KMS-11 (cell line): ENCODE data around the gene RUBCNL.

Experiments used
- H2AFZ ChIP-seq: fragments of 200-600 bp; sonication (generic); 2 replicates; pipeline ENCODE4 v1.6.1; 2016; ENCODE audit warnings: antibody characterized with exemption, mixed run types, low read depth
- H3K27ac ChIP-seq: fragments of 200-600 bp; sonication (generic); 2 replicates; pipeline ENCODE4 v1.6.1; 2016; ENCODE audit warnings: mild to moderate bottlenecking, mixed run types
- H3K27me3 ChIP-seq: fragments of 200-600 bp; sonication (generic); 2 replicates; pipeline ENCODE4 v1.6.1; 2017; ENCODE audit warnings: mild to moderate bottlenecking, low read depth, mixed run types, moderate library complexity; ENCODE audit not compliant: insufficient read depth
- H3K36me3 ChIP-seq: fragments of 200-600 bp; sonication (generic); 2 replicates; pipeline ENCODE4 v1.6.1; 2017; ENCODE audit warnings: mild to moderate bottlenecking, mixed run types; ENCODE audit not compliant: insufficient read depth
- H3K4me1 ChIP-seq: fragments of 200-600 bp; sonication (generic); 2 replicates; pipeline ENCODE4 v1.6.1; 2016; ENCODE audit warnings: mild to moderate bottlenecking, low read depth, mixed run types; ENCODE audit not compliant: poor library complexity, severe bottlenecking
- H3K4me2 ChIP-seq: fragments of 200-600 bp; sonication (generic); 2 replicates; pipeline ENCODE4 v1.7.0; 2016; ENCODE audit warnings: mild to moderate bottlenecking, mixed run types
- H3K4me3 ChIP-seq: fragments of 200-600 bp; sonication (generic); IDR thresholded peaks from 2 replicates; pipeline ENCODE4 v1.6.1; 2017; ENCODE audit warnings: low read depth, low read length, mixed read lengths; ENCODE audit not compliant: insufficient read depth
- H3K79me2 ChIP-seq: fragments of 200-600 bp; sonication (generic); 2 replicates; pipeline ENCODE4 v1.6.1; 2016; ENCODE audit warnings: low read depth, mixed run types; ENCODE audit not compliant: insufficient read depth
- H3K9ac ChIP-seq: fragments of 200-600 bp; sonication (generic); 2 replicates; pipeline ENCODE4 v1.6.1; 2016; ENCODE audit warnings: mild to moderate bottlenecking, mixed run types
- H4K20me1 ChIP-seq: fragments of 200-600 bp; sonication (generic); 2 replicates; pipeline ENCODE4 v1.6.1; 2016; ENCODE audit warnings: mild to moderate bottlenecking, mixed run types; ENCODE audit not compliant: insufficient read depth
- CTCF ChIP-seq: fragments of 200-600 bp; sonication (generic); conservative IDR thresholded peaks from 2 replicates; pipeline ENCODE4 v1.6.1; 2017; ENCODE audit warnings: low read depth, mild to moderate bottlenecking, antibody characterized with exemption, low read length, moderate library complexity, mixed read lengths

The RUBCNL gene

GRCh38 chr13:46355901-46356590 is 31.0 kb downstream of the RUBCNL start:
- no peaks in the 10 kb centered on the region for H3K36me3 ChIP-seq
- no peak overlapping the region for H3K4me3 ChIP-seq
- no peak overlapping the region for H3K9ac ChIP-seq
- H3K79me2 ChIP-seq, result no peaks in the 10 kb centered on the region
- H3K4me2 ChIP-seq, result no peak overlapping the region
- H4K20me1 ChIP-seq, result no peaks in the 10 kb centered on the region
- H3K27me3 ChIP-seq, result no peaks in the 10 kb centered on the region
- H3K4me1 ChIP-seq, result no peaks in the 10 kb centered on the region
- H2AFZ ChIP-seq, result no peak overlapping the region
- no peak for TF ChIP-seq CTCF
- H3K27ac ChIP-seq, result no peak overlapping the region

GRCh38 chr13:46355088-46355468 is 32.0 kb downstream of the RUBCNL start:
- no peak overlapping the region for H3K27ac ChIP-seq
- no peak overlapping the region for H3K9ac ChIP-seq
- no peaks in the 10 kb centered on the region for H3K27me3 ChIP-seq
- H3K4me1 ChIP-seq, result no peaks in the 10 kb centered on the region
- H4K20me1 ChIP-seq, result no peaks in the 10 kb centered on the region
- TF ChIP-seq CTCF, result no peak
- no peaks in the 10 kb centered on the region for H3K79me2 ChIP-seq
- H3K36me3 ChIP-seq, result no peaks in the 10 kb centered on the region
- H2AFZ ChIP-seq, result no peak overlapping the region
- no peak overlapping the region for H3K4me3 ChIP-seq
- no peak overlapping the region for H3K4me2 ChIP-seq

- no peaks in the 10 kb centered on the region for H3K27me3 ChIP-seq
- no peaks in the 10 kb centered on the region for H3K36me3 ChIP-seq
- no peaks in the 10 kb centered on the region for H3K79me2 ChIP-seq
- no peak overlapping the region for H3K4me2 ChIP-seq
- no peak overlapping the region for H3K27ac ChIP-seq
- H3K9ac ChIP-seq, result no peak overlapping the region
- H2AFZ ChIP-seq, result no peak overlapping the region
- H3K4me1 ChIP-seq, result no peaks in the 10 kb centered on the region
- H3K4me3 ChIP-seq, result no peak overlapping the region
- no peak for TF ChIP-seq CTCF
- no peaks in the 10 kb centered on the region for H4K20me1 ChIP-seq
Measured at GRCh38 chr13:46354156-46355087, 32.6 kb downstream of the RUBCNL start.

- Histone ChIP-seq H3K36me3 (no peaks in the 10 kb centered on the region), H3K79me2 (no peaks in the 10 kb centered on the region), H3K4me1 (no peaks in the 10 kb centered on the region), H4K20me1 (no peaks in the 10 kb centered on the region), H3K27ac (no peak overlapping the region), H3K27me3 (no peaks in the 10 kb centered on the region), H2AFZ (no peak overlapping the region), H3K4me3 (no peak overlapping the region), H3K4me2 (no peak overlapping the region), H3K9ac (no peak overlapping the region)
- TF ChIP-seq CTCF, result no peak
Measured at GRCh38 chr13:46352805-46353204, 34.2 kb downstream of the RUBCNL start.
